Transverse colon (tissue), 4 donors: ENCODE results near the gene GRIFIN.

Source experiments
- CTCF ChIP-seq, 5 experiments: fragments of 200-600 bp in 3 of 5; fragments of 450-650 bp in 2 of 5; sonication (generic) in 3 of 5; IDR thresholded peaks; 1 replicate in 2 of 5; 2 replicates in 3 of 5; pipeline ENCODE4 v1.5.1; 2016 to 2017; ENCODE audit warnings: antibody characterized with exemption in 5 of 5, inconsistent platforms in 3 of 5, mild to moderate bottlenecking in 2 of 5, moderate library complexity in 1 of 5
- EP300 ChIP-seq: sonication (generic); formaldehyde crosslinking; IDR thresholded peaks from one replicate; pipeline ENCODE4 v1.6.1; 2017; ENCODE audit warnings: antibody characterized with exemption, low read depth
- POLR2A ChIP-seq: fragments of 450-650 bp; IDR thresholded peaks from one replicate; pipeline ENCODE4 v1.6.1; 2016; ENCODE audit warnings: antibody characterized with exemption, mild to moderate bottlenecking, moderate library complexity
- POLR2AphosphoS5 ChIP-seq, 3 donors: sonication (generic); formaldehyde crosslinking; IDR thresholded peaks; one replicate each; pipeline ENCODE4 v1.6.1; 2016; ENCODE audit warnings: antibody characterized with exemption in 3 of 3

DNA sequence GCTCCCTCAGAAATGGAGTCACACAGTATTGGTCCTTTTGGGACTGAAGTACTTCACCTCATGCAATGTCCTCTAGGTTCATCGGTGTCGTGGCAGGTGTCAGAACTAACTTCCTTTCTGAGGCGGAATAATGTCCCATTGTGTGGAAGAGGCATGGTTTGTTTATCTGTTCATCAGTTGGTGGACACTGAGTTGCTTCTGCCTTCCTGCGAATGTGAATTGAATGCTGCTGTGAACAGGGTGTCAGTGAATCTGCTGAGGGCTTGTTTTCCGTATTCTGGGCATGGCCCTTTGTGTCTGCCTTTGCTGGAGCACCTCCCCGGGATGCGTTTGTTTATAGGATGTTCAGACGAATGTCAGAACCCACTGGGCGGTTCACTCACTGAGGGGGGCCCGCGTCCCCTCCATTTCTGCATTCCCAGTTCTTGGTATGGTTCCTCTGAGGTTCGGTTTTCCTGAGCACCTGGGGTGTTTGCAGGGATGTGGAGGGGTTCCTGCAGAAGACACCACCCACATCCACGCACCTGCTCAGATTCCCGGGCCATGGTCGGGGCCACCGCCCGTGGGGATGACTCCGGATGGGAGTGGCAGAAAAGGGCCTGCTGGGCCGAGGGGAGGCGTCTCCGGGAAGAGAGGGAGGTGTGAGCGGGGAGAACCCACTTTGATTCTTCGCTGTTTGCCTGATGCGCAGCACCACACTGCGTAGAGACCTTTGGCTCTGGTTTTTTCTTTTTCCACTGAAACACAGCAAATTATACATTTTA is 39.7 kb downstream of the GRIFIN start:
- TF ChIP-seq CTCF (IDR thresholded peaks at IDR 0.05) (no peak), EP300 (no peak), POLR2A (no peak), POLR2AphosphoS5 (IDR thresholded peaks at IDR 0.05) (no peak)
